VCaP (cell line): ENCODE measurements around the gene KRI1.

Experiments used
- H3K27ac ChIP-seq: fragments of 450-650 bp; 2 replicates; pipeline ENCODE4 v1.5.1; 2017
- CTCF ChIP-seq: fragments of 450-650 bp; conservative IDR thresholded peaks from 2 replicates; pipeline ENCODE4 v1.5.1; 2017; ENCODE audit warnings: mild to moderate bottlenecking, moderate library complexity

KRI1 gene

GRCh38 chr19:10513223-10513622 is 52.6 kb downstream of the KRI1 start:
- TF ChIP-seq CTCF: no peak
- H3K27ac ChIP-seq: no peak overlapping the region

- peak overlapping the region; percentile 32; the same call in 1 of the 2 replicates for H3K27ac ChIP-seq
- TF ChIP-seq CTCF: no peak
Observed at GRCh38 chr19:10510301-10510802, 55.5 kb downstream of the KRI1 start.

- no peak overlapping the region for H3K27ac ChIP-seq
- no peak for TF ChIP-seq CTCF
Observed at GRCh38 chr19:10508707-10509106, 57.1 kb downstream of the KRI1 start.

GRCh38 chr19:10508036-10508435 is 57.8 kb downstream of the KRI1 start:
- TF ChIP-seq CTCF: no peak
- H3K27ac ChIP-seq: no peak overlapping the region

GRCh38 chr19:10505583-10506229 is 60.1 kb downstream of the KRI1 start:
- TF ChIP-seq CTCF: peak; percentile 63
- H3K27ac ChIP-seq: no peak overlapping the region
